Uterus (tissue), 2 donors: Measurements from ENCODE around the gene SIX5.

ENCODE experiments used
- CTCF ChIP-seq, 4 experiments: fragments of 200-600 bp in 2 of 4; fragments of 450-650 bp in 2 of 4; sonication (generic) in 2 of 4; IDR thresholded peaks; one replicate each; pipeline ENCODE4 v1.5.1; 2016 to 2019; ENCODE audit warnings: antibody characterized with exemption in 4 of 4, mild to moderate bottlenecking in 2 of 4, moderate library complexity in 1 of 4
- POLR2A ChIP-seq, 2 donors: fragments of 450-650 bp; IDR thresholded peaks; one replicate each; pipeline ENCODE4 v1.6.1; 2016; ENCODE audit warnings: antibody characterized with exemption in 2 of 2, mild to moderate bottlenecking in 1 of 2, moderate library complexity in 1 of 2

- TF ChIP-seq CTCF (IDR thresholded peaks at IDR 0.05), result no peak
- TF ChIP-seq POLR2A (IDR thresholded peaks at IDR 0.05), result no peak
Observed at GRCh38 chr19:45774765-45775164, 5.7 kb upstream of the SIX5 start.
